ENCODE results near the gene ABHD12.

The ABHD12 gene

DNA sequence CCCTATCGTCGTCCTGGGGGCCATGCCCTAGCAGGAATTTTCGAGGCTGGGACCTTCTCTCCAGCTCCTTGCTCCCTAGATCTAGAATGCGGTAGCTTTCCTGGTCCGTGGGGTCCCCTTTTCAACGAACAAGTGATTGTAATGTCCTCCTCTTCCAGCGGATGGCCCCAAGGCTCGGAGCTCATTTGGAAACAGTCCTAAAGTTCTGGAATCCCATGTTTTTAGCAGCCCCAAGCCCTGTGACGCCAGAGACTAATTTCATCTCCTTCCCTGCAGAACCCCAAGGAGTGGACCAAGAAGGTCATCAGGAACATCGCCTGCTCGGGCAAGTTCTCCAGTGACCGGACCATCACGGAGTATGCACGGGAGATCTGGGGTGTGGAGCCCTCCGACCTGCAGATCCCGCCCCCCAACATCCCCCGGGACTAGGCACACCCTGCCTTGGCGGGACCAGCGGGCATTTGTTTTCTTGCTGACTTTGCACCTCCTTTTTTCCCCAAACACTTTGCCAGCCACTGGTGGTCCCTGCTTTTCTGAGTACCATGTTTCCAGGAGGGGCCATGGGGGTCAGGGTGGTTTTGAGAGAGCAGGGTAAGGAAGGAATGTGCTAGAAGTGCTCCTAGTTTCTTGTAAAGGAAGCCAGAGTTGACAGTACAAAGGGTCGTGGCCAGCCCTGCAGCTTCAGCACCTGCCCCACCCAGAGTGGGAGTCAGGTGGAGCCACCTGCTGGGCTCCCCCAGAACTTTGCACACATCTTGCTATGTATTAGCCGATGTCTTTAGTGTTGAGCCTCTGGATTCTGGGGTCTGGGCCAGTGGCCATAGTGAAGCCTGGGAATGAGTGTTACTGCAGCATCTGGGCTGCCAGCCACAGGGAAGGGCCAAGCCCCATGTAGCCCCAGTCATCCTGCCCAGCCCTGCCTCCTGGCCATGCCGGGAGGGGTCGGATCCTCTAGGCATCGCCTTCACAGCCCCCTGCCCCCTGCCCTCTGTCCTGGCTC is 94.2 kb downstream of the ABHD12 start:
- no peak overlapping the region for H3K4me2 ChIP-seq (ENCODE audit: low read length)
- H4K20me1 ChIP-seq (ENCODE audit: insufficient read depth, low read length), result no peaks in the 10 kb centered on the region
- no peaks in the 10 kb centered on the region for H3F3A ChIP-seq (ENCODE audit: insufficient read depth, low read length)
- peaks cover 10% of the 10 kb centered on the region for H3K4me1 ChIP-seq (ENCODE audit: insufficient read depth, low read length, severe bottlenecking)
- no peaks in the 10 kb centered on the region for H3K9me3 ChIP-seq (ENCODE audit: low read length)
- H3K79me2 ChIP-seq (ENCODE audit: insufficient read depth, low read length), result no peaks in the 10 kb centered on the region
- H3K9ac ChIP-seq (ENCODE audit: low read length), result no peak overlapping the region
- TF ChIP-seq EZH2 (IDR thresholded peaks at IDR 0.05; ENCODE audit: borderline replicate concordance, low read length), result no peak
- TF ChIP-seq, protein P1, sequence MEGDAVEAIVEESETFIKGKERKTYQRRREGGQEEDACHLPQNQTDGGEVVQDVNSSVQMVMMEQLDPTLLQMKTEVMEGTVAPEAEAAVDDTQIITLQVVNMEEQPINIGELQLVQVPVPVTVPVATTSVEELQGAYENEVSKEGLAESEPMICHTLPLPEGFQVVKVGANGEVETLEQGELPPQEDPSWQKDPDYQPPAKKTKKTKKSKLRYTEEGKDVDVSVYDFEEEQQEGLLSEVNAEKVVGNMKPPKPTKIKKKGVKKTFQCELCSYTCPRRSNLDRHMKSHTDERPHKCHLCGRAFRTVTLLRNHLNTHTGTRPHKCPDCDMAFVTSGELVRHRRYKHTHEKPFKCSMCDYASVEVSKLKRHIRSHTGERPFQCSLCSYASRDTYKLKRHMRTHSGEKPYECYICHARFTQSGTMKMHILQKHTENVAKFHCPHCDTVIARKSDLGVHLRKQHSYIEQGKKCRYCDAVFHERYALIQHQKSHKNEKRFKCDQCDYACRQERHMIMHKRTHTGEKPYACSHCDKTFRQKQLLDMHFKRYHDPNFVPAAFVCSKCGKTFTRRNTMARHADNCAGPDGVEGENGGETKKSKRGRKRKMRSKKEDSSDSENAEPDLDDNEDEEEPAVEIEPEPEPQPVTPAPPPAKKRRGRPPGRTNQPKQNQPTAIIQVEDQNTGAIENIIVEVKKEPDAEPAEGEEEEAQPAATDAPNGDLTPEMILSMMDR (IDR thresholded peaks at IDR 0.05; ENCODE audit: low read length), result peak; percentile 68
- no peak overlapping the region for H2AFZ ChIP-seq (ENCODE audit: low read length)
- peaks cover 26% of the 10 kb centered on the region; the same call in 1 of the 2 replicates for H3K36me3 ChIP-seq (ENCODE audit: insufficient read depth, low read length)
- no peaks in the 10 kb centered on the region for H3K27me3 ChIP-seq (ENCODE audit: insufficient read depth, low read length)
- H3K4me3 ChIP-seq (ENCODE audit: low read depth, low read length, poor library complexity, severe bottlenecking), result no peak overlapping the region
- H3K9me2 ChIP-seq (ENCODE audit: low read depth, low read length), result no peaks in the 10 kb centered on the region
- no peak overlapping the region for H3K27ac ChIP-seq (ENCODE audit: low read depth, low read length, poor library complexity, severe bottlenecking)

DNA sequence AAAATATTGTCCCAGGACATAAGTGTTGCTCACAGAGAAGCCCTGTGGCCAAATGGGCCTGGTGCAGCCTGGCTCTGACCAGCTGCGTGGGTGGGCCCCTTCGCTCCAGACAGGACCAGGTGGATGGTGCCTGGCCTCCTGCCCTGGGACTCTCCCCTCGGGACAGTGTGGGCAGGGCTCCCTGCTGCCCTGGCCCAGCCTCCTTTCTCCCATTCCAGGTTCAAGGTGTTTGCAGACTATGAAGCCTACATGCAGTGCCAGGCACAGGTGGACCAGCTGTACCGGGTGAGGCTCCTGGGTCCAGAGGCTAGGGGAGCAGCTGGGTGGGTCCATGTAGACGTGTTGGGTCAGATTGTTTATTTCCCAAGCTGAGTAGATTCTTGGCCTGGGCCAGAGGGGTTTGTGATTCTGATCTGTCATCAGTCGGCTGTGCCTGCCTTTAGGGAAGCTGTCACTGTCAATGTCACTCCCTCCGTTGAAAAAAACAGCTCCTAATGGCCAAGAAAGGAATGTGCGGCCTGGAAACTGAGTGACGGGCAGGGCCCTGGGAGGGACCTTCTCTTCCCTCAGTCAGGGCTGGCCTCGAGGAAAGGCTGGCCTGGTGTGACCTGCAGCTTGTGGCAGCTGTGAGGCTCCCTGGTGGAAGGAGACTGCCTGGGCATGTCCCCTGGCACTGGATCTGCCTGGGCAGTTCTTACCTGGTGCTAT is 95.1 kb downstream of the ABHD12 start:
- Histone ChIP-seq H3K4me1 (ENCODE audit: insufficient read depth, low read length, severe bottlenecking) (peaks cover 10% of the 10 kb centered on the region), H2AFZ (ENCODE audit: low read length) (no peak overlapping the region), H3F3A (ENCODE audit: insufficient read depth, low read length) (no peaks in the 10 kb centered on the region), H4K20me1 (ENCODE audit: insufficient read depth, low read length) (no peaks in the 10 kb centered on the region), H3K4me2 (ENCODE audit: low read length) (no peak overlapping the region), H3K4me3 (ENCODE audit: low read depth, low read length, poor library complexity, severe bottlenecking) (no peak overlapping the region), H3K36me3 (ENCODE audit: insufficient read depth, low read length) (peaks cover 31% of the 10 kb centered on the region; the same call in 1 of the 2 replicates), H3K9me2 (ENCODE audit: low read depth, low read length) (no peaks in the 10 kb centered on the region), H3K9ac (ENCODE audit: low read length) (no peak overlapping the region), H3K9me3 (ENCODE audit: low read length) (no peaks in the 10 kb centered on the region), H3K27me3 (ENCODE audit: insufficient read depth, low read length) (no peaks in the 10 kb centered on the region), H3K27ac (ENCODE audit: low read depth, low read length, poor library complexity, severe bottlenecking) (peak overlapping the region; percentile 46), H3K79me2 (ENCODE audit: insufficient read depth, low read length) (no peaks in the 10 kb centered on the region)
- TF ChIP-seq EZH2 (IDR thresholded peaks at IDR 0.05; ENCODE audit: borderline replicate concordance, low read length), result no peak
- TF ChIP-seq, protein P1 (IDR thresholded peaks at IDR 0.05; ENCODE audit: low read length), result no peak

GRCh38 chr20:25294459-25295385 is 95.9 kb downstream of the ABHD12 start:
- TF ChIP-seq, protein P1 (IDR thresholded peaks at IDR 0.05; ENCODE audit: low read length), result peak; percentile 100
- no peak for TF ChIP-seq EZH2 (IDR thresholded peaks at IDR 0.05; ENCODE audit: borderline replicate concordance, low read length)
- Histone ChIP-seq H2AFZ (ENCODE audit: low read length) (no peak overlapping the region), H3F3A (ENCODE audit: insufficient read depth, low read length) (no peaks in the 10 kb centered on the region), H3K36me3 (ENCODE audit: insufficient read depth, low read length) (peaks cover 37% of the 10 kb centered on the region; the same call in 1 of the 2 replicates), H3K9ac (ENCODE audit: low read length) (no peak overlapping the region), H3K27me3 (ENCODE audit: insufficient read depth, low read length) (no peaks in the 10 kb centered on the region), H3K4me1 (ENCODE audit: insufficient read depth, low read length, severe bottlenecking) (peaks cover 10% of the 10 kb centered on the region), H3K4me2 (ENCODE audit: low read length) (peak overlapping the region; percentile 13; the same call in 1 of the 2 replicates), H4K20me1 (ENCODE audit: insufficient read depth, low read length) (no peaks in the 10 kb centered on the region), H3K4me3 (ENCODE audit: low read depth, low read length, poor library complexity, severe bottlenecking) (no peak overlapping the region), H3K27ac (ENCODE audit: low read depth, low read length, poor library complexity, severe bottlenecking) (peak overlapping the region; percentile 46), H3K9me2 (ENCODE audit: low read depth, low read length) (no peaks in the 10 kb centered on the region), H3K79me2 (ENCODE audit: insufficient read depth, low read length) (no peaks in the 10 kb centered on the region), H3K9me3 (ENCODE audit: low read length) (no peaks in the 10 kb centered on the region)

All from OCI-LY1 (cell line).